Measurements from ENCODE around the gene SLC25A26. TPM values are rescaled to one million over a fixed set of nuclear protein-coding genes. Genes with fewer than 3 reads are reported as not detected.

The SLC25A26 gene
- total and polyA plus RNA-seq, 2 donors (not counting 1 experiment from before 2014, with no cell fraction given) = 14.2 to 29.0 TPM

DNA sequence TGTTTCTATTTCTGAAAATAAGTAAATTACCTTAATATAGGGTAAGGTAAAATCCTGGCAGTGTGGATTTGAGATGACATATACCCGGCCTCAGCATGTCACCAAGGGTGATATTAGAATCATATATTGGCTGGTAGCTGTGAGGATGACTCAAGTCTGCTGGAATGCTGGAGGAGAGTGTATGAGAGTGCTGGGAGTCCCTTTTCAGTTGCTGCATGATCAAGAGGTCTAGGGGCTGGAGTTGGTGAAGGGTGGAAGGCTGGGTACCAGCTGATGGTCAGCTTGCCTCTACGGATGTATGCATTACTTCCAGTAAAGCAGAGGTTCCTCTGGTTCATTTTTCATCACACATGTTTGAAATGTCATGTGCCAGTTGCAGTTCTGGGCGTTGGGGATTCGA is 40.6 kb downstream of the SLC25A26 start:
- Histone ChIP-seq H3K4me3 (replicated peaks in 1 of 4; ENCODE audit: control extremely low read depth in 1 of 4, insufficient read depth in 1 of 4, low read depth in 3 of 4, low read length in 4 of 4) (no peak overlapping the region), H3K4me1 (ENCODE audit: control insufficient read depth, extremely low read depth, insufficient read depth, low read length) (no peaks in the 10 kb centered on the region), H3K9ac (ENCODE audit: insufficient read depth, low read length) (no peak overlapping the region), H3K4me2 (ENCODE audit: extremely low read depth, insufficient read depth, low read length) (no peak overlapping the region), H3K27me3 (ENCODE audit: control insufficient read depth, insufficient read depth, low read length) (no peaks in the 10 kb centered on the region), H3K27ac (ENCODE audit: insufficient read depth, low read length) (no peak overlapping the region), H3K79me2 (ENCODE audit: control insufficient read depth, insufficient read depth, low read length) (no peaks in the 10 kb centered on the region), H3K36me3 (ENCODE audit: control insufficient read depth, insufficient read depth, low read length) (no peaks in the 10 kb centered on the region), H3K9me3 (ENCODE audit: control insufficient read depth, insufficient read depth, low read depth, low read length) (no peaks in the 10 kb centered on the region), H2AFZ (ENCODE audit: low read length) (no peak overlapping the region), H4K20me1 (ENCODE audit: control insufficient read depth, extremely low read depth, insufficient read depth, low read length) (no peaks in the 10 kb centered on the region)
- no peak for TF ChIP-seq EZH2 (IDR thresholded peaks at IDR 0.05; ENCODE audit: low read length, missing control alignments)
- TF ChIP-seq, protein P1, sequence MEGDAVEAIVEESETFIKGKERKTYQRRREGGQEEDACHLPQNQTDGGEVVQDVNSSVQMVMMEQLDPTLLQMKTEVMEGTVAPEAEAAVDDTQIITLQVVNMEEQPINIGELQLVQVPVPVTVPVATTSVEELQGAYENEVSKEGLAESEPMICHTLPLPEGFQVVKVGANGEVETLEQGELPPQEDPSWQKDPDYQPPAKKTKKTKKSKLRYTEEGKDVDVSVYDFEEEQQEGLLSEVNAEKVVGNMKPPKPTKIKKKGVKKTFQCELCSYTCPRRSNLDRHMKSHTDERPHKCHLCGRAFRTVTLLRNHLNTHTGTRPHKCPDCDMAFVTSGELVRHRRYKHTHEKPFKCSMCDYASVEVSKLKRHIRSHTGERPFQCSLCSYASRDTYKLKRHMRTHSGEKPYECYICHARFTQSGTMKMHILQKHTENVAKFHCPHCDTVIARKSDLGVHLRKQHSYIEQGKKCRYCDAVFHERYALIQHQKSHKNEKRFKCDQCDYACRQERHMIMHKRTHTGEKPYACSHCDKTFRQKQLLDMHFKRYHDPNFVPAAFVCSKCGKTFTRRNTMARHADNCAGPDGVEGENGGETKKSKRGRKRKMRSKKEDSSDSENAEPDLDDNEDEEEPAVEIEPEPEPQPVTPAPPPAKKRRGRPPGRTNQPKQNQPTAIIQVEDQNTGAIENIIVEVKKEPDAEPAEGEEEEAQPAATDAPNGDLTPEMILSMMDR (conservative IDR thresholded peaks at IDR 0.05 in 1 of 2, IDR thresholded peaks at IDR 0.05 in 1 of 2; ENCODE audit: low read depth in 1 of 2, low read length in 2 of 2) = no peak
- peak in 1 of 2 donors; percentile 61 for DNase-seq (ENCODE audit: low read depth in 2 of 2)

DNA sequence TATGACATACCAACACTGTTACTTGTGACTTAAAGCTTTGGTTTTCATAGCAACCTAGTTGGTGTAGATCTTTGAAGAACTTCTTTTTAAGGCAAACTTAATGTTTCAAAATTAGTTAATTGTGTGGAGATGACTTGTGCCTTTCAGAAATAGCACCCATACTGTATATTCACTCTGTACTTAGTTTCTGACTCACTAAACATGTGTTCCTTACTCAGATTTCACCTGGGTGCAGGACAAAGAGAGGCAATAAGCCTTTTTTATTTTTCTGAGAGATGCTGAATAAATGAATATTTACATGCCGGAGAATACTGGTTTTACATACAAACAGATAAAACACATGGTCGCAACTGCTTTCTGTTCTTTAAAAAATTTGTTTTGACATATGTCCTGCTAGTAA is 44.8 kb downstream of the SLC25A26 start:
- Histone ChIP-seq H3K79me2 (ENCODE audit: control insufficient read depth, insufficient read depth, low read length) (no peaks in the 10 kb centered on the region), H3K36me3 (ENCODE audit: control insufficient read depth, insufficient read depth, low read length) (no peaks in the 10 kb centered on the region), H3K9ac (ENCODE audit: insufficient read depth, low read length) (no peak overlapping the region), H3K9me3 (ENCODE audit: control insufficient read depth, insufficient read depth, low read depth, low read length) (no peaks in the 10 kb centered on the region), H2AFZ (ENCODE audit: low read length) (no peak overlapping the region), H3K4me2 (ENCODE audit: extremely low read depth, insufficient read depth, low read length) (no peak overlapping the region), H3K27me3 (ENCODE audit: control insufficient read depth, insufficient read depth, low read length) (no peaks in the 10 kb centered on the region), H3K27ac (ENCODE audit: insufficient read depth, low read length) (no peak overlapping the region), H3K4me1 (ENCODE audit: control insufficient read depth, extremely low read depth, insufficient read depth, low read length) (no peaks in the 10 kb centered on the region), H3K4me3 (replicated peaks in 1 of 4; ENCODE audit: control extremely low read depth in 1 of 4, insufficient read depth in 1 of 4, low read depth in 3 of 4, low read length in 4 of 4) (no peak overlapping the region), H4K20me1 (ENCODE audit: control insufficient read depth, extremely low read depth, insufficient read depth, low read length) (no peaks in the 10 kb centered on the region)
- no peak for TF ChIP-seq EZH2 (IDR thresholded peaks at IDR 0.05; ENCODE audit: low read length, missing control alignments)
- TF ChIP-seq, protein P1 (conservative IDR thresholded peaks at IDR 0.05 in 1 of 2, IDR thresholded peaks at IDR 0.05 in 1 of 2; ENCODE audit: low read depth in 1 of 2, low read length in 2 of 2) = no peak
- no peak for DNase-seq (ENCODE audit: low read depth in 2 of 2)

DNA sequence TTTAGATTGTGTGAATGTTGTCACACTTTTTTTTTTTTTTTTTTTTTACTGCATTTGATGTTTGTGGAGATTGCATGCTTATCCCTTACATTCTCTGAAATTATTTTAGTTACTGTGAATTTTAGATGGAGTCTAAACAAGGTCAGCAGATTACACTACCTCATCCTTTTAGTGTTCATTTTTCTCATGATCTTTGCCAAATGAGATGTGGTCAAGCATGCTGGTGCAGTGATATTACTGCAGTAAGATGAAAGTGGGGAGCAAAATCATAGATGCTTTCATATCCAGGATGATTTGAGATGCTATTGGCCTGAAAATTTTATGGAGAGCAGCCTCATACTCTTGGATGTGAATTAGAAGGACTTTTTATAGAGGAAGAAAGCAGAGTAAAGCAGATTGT is 45.8 kb downstream of the SLC25A26 start:
- TF ChIP-seq, protein P1 (conservative IDR thresholded peaks at IDR 0.05 in 1 of 2, IDR thresholded peaks at IDR 0.05 in 1 of 2; ENCODE audit: low read depth in 1 of 2, low read length in 2 of 2) = no peak
- no peak for TF ChIP-seq EZH2 (IDR thresholded peaks at IDR 0.05; ENCODE audit: low read length, missing control alignments)
- H3K4me3 ChIP-seq (replicated peaks in 1 of 4; ENCODE audit: control extremely low read depth in 1 of 4, insufficient read depth in 1 of 4, low read depth in 3 of 4, low read length in 4 of 4) = no peak overlapping the region
- no peaks in the 10 kb centered on the region for H3K27me3 ChIP-seq (ENCODE audit: control insufficient read depth, insufficient read depth, low read length)
- H4K20me1 ChIP-seq (ENCODE audit: control insufficient read depth, extremely low read depth, insufficient read depth, low read length) = no peaks in the 10 kb centered on the region
- no peaks in the 10 kb centered on the region for H3K36me3 ChIP-seq (ENCODE audit: control insufficient read depth, insufficient read depth, low read length)
- no peak overlapping the region for H3K4me2 ChIP-seq (ENCODE audit: extremely low read depth, insufficient read depth, low read length)
- no peak overlapping the region for H3K9ac ChIP-seq (ENCODE audit: insufficient read depth, low read length)
- no peaks in the 10 kb centered on the region for H3K79me2 ChIP-seq (ENCODE audit: control insufficient read depth, insufficient read depth, low read length)
- no peak overlapping the region for H2AFZ ChIP-seq (ENCODE audit: low read length)
- no peak overlapping the region for H3K27ac ChIP-seq (ENCODE audit: insufficient read depth, low read length)
- no peak for DNase-seq (ENCODE audit: low read depth in 2 of 2)
- no peaks in the 10 kb centered on the region for H3K4me1 ChIP-seq (ENCODE audit: control insufficient read depth, extremely low read depth, insufficient read depth, low read length)
- no peaks in the 10 kb centered on the region for H3K9me3 ChIP-seq (ENCODE audit: control insufficient read depth, insufficient read depth, low read depth, low read length)
